IPS-11a (cell line): Measurements from ENCODE around the gene MAP3K4.

Experiments used
- H3K4me3 ChIP-seq: one replicate; pipeline ENCODE4 v1.5.1; 2013; ENCODE audit warnings: low read depth, low read length, control low read depth

Gene MAP3K4

DNA sequence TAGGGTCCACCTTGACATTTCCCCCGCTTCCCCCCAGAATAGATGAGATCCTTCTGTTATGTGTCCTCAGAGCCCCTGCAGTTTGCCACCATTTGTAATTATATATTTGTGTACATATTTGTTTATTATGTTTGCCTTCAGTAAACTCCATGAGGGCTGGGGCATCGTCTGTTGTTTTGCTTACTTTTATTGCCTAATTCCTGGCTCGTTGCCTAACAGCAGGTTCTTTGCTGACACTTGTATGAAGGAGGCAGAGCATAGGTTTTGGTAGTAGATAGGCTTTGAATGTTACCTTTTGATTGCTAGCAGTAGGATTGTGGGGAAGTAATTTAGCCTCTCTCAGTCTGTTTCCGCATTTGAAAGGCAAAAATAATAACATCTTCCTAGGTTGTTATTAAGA lies 9.9 kb downstream of the MAP3K4 start:
- no peak overlapping the region for H3K4me3 ChIP-seq

DNA sequence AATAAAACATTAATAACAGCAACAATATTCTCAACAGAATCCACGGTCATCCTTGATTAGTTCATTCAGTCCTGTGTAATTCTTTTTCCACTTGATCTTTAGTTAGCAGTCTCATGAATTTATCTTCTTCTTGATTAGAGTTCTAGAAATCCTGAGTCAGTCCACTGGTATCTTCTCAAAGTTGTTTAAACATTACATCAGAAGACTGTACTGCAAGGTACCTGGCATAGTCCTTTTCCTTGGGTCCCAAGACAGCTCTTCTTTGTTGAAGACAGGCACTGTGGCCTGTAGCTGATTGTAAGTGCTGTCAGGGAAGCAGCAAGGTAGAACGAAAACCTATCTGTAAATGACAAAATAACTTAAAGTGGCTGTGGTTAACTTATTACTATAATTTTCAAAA lies 11.8 kb downstream of the MAP3K4 start:
- H3K4me3 ChIP-seq: no peak overlapping the region

DNA sequence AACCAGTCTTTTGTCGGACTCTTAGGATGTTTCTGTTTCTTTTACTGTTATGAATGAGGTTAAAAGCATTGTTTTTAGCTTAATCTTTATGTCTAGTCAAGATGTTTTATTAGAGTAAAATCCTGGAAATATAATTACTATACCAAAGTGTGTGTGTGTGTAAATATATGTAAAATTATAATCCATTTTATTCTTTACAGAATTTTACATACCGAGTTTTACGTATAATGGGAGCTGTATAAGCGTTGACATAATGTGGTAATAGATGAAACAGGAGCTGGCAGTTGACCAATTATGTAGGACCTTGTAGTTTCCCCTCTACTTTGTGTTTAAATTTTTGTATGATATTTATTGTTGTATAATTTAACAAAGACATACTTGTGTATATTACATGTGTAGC lies 16.7 kb downstream of the MAP3K4 start:
- H3K4me3 ChIP-seq: no peak overlapping the region

DNA sequence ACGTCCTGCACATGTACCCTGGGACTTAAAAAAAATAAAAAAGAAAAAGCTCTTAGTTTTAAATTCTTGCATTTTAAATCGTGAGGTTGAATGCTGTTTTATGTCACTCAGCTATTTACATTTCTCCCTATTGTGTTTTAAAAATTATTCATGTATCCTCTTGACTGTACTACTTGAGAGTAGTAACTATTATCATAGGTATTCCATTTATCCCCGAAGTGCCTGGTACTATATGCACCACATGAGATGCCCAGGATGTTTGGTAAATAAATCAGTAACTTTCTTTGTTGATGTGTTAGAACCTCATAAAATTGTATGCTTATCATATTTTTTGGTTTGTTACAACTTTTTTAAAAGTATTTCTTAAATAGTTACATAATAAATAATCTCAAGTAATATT lies 18.4 kb downstream of the MAP3K4 start:
- H3K4me3 ChIP-seq: no peak overlapping the region

DNA sequence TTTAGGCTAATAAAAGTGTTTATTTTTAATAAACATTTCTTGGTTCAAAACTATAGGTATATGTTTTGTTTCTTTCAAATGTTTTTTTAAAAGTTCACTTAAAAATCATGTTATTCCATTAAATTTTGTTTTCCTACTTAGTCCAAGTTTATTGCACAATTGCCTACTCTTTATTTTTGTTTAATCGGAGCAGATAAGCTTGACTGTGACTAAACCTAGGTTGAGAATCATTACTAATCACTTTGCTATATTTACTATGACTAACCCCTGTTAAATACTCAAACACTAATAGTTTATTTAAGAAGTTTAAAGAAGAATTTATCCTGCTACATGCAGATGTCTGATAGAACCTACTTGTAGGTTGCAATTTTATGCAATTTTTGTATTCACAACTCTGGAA lies 18.8 kb downstream of the MAP3K4 start:
- no peak overlapping the region for H3K4me3 ChIP-seq

DNA sequence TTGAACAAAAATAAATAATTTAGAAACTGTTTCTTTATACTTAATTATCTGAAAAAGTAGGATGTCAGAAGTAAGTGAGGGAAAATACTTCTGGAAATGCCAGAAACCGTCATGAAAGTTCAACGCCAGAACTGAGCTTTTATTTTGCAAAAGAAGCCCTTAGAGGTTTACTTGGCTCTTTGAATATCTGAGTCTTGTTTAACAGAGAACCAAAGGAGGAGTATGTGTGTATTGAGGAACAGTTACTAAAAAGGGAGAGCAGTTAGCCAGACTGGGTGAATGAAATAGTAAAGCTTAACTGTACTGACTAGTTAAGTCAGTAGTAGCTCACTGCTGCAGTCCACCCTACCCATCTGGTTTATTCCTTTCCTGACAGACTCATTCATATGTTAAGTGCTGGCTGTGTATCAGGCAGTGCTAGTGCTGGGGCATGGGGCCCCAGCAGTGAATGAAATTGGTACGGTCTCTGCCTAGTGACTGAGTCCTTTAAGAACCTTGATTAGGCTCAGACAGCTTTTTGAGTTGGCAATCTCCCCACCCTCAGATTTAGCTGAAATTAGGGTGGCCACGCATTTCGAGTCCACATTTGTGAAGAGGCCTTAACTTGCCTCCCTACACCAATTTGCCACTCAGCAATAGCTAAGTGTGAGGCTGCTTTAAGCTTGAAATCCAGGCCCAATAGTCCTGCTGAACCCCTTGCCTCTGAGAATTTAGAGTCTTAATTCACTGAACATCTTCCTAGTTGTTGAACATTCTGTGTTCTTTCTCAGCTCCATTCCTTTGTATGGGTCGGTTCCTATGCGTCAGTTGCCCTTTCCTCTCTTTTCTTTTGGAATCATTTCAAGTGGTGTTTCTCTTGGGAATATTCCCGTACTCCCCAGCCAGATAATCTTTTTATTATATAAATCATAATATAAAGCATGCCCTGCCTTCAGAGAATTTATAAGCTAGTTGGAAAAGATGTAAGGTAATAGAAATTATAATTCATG lies 20.2 kb downstream of the MAP3K4 start:
- no peak overlapping the region for H3K4me3 ChIP-seq

DNA sequence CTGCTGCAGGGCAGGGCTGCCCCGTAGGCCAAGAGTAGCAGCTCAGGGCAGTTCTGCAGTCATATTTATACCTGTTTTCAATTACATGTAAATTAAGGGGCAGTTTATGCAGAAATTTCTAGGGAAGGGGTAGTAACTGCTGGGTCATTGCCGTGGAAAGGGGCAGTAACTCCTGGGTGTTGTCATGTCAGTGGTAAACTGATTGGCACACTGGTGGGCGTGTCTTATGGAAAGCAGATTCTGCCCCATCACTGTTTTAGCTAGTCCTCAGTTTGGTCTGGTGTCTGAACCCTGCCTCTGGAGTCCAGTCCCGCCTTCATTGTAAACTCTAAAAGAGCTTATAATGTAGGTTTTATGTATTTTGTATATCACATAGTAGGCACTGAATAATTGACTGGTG lies 22.1 kb downstream of the MAP3K4 start:
- H3K4me3 ChIP-seq: no peak overlapping the region

DNA sequence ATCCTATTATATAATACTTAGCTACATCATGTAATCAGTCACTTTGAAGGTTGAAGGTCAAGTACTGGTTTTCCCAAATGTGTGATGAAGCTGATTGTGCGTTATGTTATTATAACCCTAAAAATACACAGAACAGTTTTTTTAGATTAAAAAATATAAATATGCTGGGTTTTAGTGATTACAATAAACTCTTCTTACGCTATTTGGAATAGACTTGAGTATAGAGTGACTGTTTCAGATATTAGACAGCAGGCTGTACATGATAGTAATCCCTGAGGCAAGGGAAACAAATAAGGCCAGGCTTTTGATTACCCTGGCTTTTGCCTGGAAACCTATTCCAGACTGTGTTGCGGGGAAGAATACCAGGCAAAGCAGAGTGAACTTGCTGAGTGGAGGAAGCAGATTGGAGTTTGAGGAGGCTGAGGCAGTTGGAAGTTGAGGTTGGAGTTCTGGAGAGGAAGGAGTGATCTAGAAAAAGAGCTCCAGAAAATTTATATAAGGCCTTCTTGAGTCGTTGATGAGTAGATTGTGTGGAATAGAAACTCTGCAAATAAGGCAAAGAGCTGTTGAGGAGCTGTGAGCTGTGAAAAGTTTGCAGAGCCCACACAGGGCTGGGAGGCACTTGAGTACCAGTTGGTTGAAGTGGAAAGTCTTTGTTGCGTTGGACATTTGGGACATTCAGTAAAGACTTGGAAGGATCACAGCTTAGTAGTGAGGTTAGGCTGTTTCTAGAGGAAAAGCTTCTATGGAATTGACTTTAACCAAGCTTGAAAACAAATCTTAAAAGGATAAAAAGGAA lies 26.4 kb downstream of the MAP3K4 start:
- no peak overlapping the region for H3K4me3 ChIP-seq

DNA sequence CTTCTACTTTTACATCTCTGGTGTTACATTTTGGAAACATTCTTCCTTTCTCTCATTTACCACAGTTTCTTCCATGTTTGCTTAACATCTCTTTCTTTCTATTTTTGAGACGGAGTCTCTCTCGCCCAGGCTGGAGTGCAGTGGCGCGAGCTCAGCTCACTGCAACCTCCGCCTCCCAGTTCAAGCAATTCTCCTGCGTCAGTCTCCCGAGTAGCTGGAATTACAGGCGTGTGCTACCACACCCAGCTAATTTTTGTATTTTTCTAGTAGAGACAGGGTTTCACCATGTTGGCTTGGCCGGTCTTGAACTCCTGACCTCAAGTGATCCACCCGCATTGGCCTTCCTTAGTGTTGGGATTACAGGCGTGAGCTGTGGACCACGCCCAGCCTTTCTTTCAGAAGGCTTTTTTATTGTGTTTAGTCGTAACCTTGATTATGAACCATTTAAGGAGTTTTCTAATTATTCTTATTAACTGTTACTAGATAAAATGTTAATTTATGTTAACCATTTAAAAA lies 27.8 kb downstream of the MAP3K4 start:
- no peak overlapping the region for H3K4me3 ChIP-seq

DNA sequence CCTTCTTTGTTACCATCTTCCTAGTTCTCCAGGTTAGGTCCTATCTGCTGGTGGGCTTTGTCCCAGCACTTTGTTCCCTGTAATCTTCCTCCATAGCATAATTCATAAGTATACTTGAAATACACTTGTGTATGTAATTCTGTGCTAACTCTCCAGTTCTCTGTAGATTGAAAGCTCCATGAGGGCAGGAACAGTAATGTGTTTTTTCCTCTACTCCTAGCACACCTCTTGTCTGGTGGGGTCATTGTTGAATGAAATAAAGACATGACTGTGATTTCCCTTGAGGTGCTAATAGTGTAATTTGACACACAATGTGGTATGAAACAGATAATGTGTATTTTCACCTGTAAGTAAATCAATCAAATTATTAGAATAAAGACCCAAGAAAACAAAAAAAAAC lies 30.0 kb downstream of the MAP3K4 start:
- H3K4me3 ChIP-seq: no peak overlapping the region

DNA sequence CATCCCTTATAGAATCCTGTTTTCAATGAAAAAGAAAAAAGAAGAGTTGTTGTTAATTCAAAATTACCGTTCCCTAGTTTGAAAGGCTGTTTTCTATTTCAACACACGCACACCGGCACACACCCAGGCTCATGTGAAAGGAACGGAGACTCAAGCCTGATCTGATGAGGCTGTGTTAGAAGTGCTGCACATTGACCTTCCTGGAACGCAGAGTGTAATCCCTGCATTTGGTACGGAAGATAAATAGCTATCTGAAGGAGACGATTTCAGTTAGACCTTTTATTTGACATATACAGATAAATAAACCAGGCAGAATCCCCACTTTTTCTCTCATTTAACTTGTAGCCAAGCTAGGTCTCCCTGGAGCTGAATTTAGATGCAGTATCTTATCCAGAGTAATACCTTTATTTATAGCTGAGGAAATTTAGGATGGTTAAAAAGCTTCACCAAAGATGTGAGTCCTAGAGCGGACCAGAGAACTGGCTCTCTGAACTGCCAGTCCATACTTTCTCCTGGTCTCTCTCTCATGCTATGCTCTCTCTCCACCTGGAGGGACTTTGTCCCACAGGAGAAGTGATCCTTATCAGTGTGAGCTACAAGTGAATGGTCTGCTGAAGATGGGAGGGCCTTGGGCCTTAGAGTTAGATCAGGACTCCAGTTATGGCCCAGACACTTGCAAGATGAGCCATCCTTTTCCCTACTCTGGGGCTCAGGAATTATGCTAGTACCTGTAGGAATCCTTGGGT lies 30.6 kb downstream of the MAP3K4 start:
- no peak overlapping the region for H3K4me3 ChIP-seq

DNA sequence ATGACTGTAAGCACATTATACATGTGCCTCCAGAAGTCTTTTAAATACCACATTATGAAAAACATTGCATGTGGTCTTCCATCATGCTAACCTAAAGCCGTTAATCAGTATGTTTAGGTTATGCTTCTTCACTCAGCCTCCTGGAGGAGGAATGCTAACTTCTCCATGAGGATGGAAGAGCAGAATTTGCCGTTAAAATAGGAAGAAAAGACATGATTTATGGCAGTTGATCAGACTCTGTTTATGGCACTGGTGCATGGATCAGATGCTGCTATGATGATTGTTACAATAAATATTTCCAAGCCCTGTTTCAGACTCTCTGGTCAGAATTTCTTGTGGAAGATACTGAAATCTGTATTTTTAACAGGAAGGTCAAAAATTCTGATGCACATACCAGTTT lies 31.7 kb downstream of the MAP3K4 start:
- H3K4me3 ChIP-seq: no peak overlapping the region

DNA sequence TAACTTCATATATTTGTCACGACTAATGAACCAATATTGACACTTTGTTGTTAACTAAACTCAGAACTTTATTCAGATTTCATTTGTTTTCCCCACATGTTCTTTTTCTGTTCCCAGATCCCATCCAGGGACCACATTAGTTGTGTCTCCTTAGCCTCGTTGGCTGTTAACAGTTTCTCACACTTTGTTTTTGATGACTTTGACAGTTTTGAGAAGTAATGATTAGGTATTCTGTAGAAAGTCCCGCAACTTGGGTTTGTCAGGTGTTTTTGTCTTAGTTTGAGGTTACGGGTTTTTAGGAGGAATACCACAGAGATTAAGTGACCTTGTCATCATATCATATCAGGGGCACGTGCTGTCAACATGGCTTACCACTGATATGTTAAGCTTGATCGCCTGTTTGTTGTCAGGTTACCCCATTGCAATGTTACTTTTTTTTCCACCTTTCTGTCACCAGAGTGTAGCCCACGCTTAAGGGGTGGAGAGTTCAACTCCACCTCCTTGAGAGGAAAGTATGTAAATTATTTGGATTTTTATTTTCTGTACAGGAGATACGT lies 32.9 kb downstream of the MAP3K4 start:
- no peak overlapping the region for H3K4me3 ChIP-seq

DNA sequence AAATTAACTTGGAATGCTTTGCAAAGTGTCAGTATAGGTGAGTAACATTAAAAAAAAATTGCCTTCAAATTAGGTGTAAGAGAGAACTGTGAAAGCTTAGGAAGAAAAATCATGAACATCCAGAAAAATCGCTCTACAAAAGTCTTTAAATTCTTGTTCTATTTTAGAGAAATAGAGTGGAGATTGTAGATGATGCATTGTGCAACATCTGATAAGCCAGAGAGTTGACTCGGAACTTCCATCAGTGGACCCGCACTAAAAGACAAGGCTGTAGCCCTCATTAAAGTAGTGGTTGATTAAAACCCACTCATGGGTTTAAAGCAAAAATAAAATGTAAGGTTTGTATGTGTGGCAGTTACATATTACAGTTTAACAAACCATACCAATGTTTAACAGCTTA lies 35.8 kb downstream of the MAP3K4 start:
- H3K4me3 ChIP-seq: no peak overlapping the region

DNA sequence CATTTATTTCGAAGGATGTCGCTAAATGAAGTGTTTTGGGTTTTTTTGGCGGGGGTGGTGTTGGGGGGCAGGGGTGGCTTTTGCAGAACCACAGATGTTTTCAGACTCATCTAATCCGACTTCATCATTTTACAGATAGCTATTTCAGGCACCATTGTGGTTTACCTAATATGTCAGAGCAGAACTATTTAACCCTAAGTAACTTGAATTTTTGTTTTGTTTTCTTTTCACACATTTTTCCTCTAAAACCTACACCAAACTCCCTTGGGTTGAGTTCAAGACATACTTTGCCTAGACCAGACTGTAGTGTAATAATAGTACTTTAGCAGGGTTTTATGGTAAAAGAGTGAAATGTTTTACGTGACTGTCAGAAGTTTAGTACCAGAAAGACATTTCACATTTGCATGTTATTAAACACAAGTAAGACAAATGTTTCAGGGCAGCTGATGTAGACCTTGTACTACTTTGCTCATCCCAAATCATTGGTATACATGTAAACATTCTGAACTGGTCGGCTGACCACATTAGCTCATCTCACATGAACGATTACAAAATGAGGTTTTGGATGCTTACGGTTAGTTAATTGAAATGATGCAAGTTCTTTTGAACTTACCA lies 37.7 kb downstream of the MAP3K4 start:
- no peak overlapping the region for H3K4me3 ChIP-seq

DNA sequence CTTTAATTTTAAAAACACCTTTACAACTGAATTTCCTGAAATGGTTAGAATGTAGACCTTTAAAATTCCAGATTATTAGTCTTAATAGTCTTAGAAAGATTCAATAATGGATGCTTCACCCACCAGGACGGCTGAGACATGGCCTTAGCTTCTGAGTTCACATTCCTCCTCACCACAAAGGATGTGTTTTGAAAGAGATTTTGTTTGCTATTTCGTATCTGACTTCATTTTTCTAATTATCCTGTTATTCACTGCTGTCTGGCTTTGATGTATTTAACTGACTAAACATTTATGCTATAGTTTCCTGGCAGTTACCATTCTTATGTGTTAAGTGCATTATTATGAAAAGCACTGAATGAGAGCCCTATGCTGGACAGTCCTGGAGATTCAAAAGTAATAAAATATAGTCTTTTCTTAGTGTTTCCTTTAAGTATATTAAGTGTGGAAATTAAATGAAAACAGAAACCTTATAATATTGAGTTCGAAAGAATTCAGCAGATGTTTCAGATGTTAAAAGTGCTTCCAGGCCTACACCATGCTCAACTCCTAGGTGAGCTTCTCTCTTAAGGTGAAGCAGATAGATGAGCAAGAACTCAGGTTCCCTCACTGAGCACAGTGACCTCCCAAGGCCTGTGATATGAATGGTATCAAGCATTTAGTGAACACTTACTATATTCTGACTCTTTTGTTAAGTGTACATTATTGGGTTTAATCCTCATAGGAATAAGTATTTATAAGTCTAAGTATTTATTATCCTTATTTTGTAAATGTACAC lies 40.3 kb downstream of the MAP3K4 start:
- no peak overlapping the region for H3K4me3 ChIP-seq

DNA sequence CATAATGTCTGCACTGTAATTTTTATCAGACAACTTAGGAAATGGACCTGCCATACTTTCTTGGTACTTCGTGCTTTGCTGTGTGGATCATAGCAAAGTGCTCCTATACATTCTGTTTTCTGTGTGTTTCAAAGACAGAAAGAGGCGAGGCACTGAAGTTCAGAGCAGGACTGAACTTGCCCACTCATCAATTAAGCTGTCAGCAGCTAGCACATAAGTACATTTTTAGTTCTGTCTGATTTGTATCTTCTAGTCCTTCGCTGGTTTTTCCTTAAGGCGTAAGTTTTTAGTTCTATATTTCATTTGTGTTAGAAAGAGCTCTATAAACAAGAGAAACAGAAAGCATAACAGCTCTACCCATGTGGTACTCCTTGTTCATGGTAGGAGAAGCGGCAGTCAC lies 42.1 kb downstream of the MAP3K4 start:
- H3K4me3 ChIP-seq: no peak overlapping the region

DNA sequence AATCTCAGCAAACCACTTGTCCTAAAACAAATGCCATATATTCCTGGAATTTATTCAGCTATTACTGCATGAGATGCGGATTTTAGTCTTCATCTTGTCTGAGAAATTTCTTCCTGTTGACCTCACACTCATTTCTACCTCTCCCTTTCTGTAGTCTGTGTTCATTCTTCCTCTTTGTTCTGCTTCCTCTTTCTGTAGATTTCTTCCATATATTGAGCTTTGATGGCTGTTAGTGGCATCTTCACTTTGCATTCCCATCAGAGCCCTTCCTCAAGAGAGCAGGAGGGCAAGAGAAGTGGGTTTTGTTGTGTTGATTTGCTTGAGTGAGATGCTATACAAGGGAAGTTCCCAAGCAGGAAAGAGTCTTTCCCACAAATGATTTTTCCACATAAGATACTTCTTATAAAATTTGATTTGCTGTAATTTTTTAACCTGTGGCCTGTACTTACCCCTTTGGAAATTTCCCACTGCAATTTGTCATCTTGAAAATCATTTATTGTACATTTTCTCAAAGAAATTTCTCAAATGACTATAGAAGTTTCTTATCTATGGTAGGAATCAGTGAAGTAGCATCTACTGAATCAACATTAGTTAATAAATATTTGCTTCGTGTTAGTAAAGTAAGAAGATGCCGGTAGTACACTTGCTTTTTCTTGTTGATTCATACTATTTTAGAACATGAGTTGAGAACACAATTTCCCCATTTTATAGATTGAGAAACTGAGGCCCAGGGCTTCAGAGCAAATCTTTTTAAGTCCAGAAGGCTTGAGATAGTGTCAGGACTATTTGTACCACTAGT lies 43.8 kb downstream of the MAP3K4 start:
- no peak overlapping the region for H3K4me3 ChIP-seq

DNA sequence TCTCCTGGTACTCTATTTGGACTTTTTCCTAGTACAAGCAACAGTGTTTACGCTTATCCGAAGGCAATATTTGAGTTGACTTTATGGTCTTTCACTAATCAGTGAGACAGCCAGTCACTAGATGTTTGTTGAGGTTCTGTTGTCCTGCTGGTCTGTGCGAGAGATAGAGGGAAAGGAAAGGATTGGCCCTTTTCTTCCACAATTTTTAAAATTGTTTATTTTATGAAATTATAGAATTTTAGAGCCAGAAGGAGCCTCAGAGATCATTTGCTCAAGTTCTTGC lies 44.4 kb downstream of the MAP3K4 start:
- no peak overlapping the region for H3K4me3 ChIP-seq
